Measurements from ENCODE around the gene TGM2.

The TGM2 gene

GRCh38 chr20:38148328-38149102, 16.6 kb downstream of the TGM2 start:
- DNase-seq, result no peak
- Histone ChIP-seq H2BK120ac (ENCODE audit: low read depth, low read length) (no peak overlapping the region), H3K27me3 (ENCODE audit: insufficient read depth, low read length, poor library complexity) (no peaks in the 10 kb centered on the region), H4K8ac (ENCODE audit: low read depth, low read length) (no peak overlapping the region), H3K36me3 (ENCODE audit: control insufficient read depth, insufficient read depth, low read length) (no peaks in the 10 kb centered on the region), H3K23ac (ENCODE audit: low read length) (no peak overlapping the region), H3K27ac (ENCODE audit: low read depth, low read length) (no peak overlapping the region), H3K56ac (ENCODE audit: low read length) (no peak overlapping the region), H2BK5ac (ENCODE audit: low read length) (no peak overlapping the region), H3K79me1 (ENCODE audit: low read length) (no peaks in the 10 kb centered on the region), H4K5ac (ENCODE audit: low read length) (no peak overlapping the region), H2AK5ac (ENCODE audit: low read length) (no peak overlapping the region), H3K79me2 (ENCODE audit: control insufficient read depth, insufficient read depth, low read length) (no peaks in the 10 kb centered on the region), H3K4ac (ENCODE audit: low read depth, low read length) (no peak overlapping the region), H3K4me1 (ENCODE audit: control insufficient read depth, low read depth, low read length) (no peaks in the 10 kb centered on the region), H3K18ac (ENCODE audit: low read length) (no peak overlapping the region), H3K4me3 (ENCODE audit: low read length) (no peak overlapping the region), H3K9ac (ENCODE audit: low read length) (no peak overlapping the region), H3K4me2 (ENCODE audit: low read length) (no peak overlapping the region), H2BK15ac (replicated peaks; ENCODE audit: low read depth) (no peak overlapping the region)
- WGBS (ENCODE audit: extremely low coverage, insufficient coverage, low lambda C conversion rate), result no CpG with 5 or more reads among the region's 9 CpGs

- Histone ChIP-seq H3K4me2 (ENCODE audit: low read length) (no peak overlapping the region), H4K8ac (ENCODE audit: low read depth, low read length) (no peak overlapping the region), H3K4me3 (ENCODE audit: low read length) (no peak overlapping the region), H3K4me1 (ENCODE audit: control insufficient read depth, low read depth, low read length) (no peaks in the 10 kb centered on the region), H3K27me3 (ENCODE audit: insufficient read depth, low read length, poor library complexity) (no peaks in the 10 kb centered on the region), H3K36me3 (ENCODE audit: control insufficient read depth, insufficient read depth, low read length) (no peaks in the 10 kb centered on the region), H3K27ac (ENCODE audit: low read depth, low read length) (no peak overlapping the region), H2AK5ac (ENCODE audit: low read length) (no peak overlapping the region), H3K18ac (ENCODE audit: low read length) (no peak overlapping the region), H4K5ac (ENCODE audit: low read length) (no peak overlapping the region), H2BK120ac (ENCODE audit: low read depth, low read length) (no peak overlapping the region), H3K23ac (ENCODE audit: low read length) (no peak overlapping the region), H3K79me2 (ENCODE audit: control insufficient read depth, insufficient read depth, low read length) (no peaks in the 10 kb centered on the region), H3K56ac (ENCODE audit: low read length) (no peak overlapping the region), H3K79me1 (ENCODE audit: low read length) (no peaks in the 10 kb centered on the region), H2BK5ac (ENCODE audit: low read length) (no peak overlapping the region), H3K4ac (ENCODE audit: low read depth, low read length) (no peak overlapping the region), H2BK15ac (replicated peaks; ENCODE audit: low read depth) (no peak overlapping the region), H3K9ac (ENCODE audit: low read length) (no peak overlapping the region)
- DNase-seq, result no peak
- WGBS (ENCODE audit: extremely low coverage, insufficient coverage, low lambda C conversion rate), result no CpG with 5 or more reads among the region's 14 CpGs
Measured at GRCh38 chr20:38147751-38148150, 17.3 kb downstream of the TGM2 start.

GRCh38 chr20:38147163-38147562, 17.9 kb downstream of the TGM2 start:
- Histone ChIP-seq H3K9ac (ENCODE audit: low read length) (no peak overlapping the region), H3K36me3 (ENCODE audit: control insufficient read depth, insufficient read depth, low read length) (no peaks in the 10 kb centered on the region), H3K4me2 (ENCODE audit: low read length) (no peak overlapping the region), H3K27ac (ENCODE audit: low read depth, low read length) (no peak overlapping the region), H2BK120ac (ENCODE audit: low read depth, low read length) (no peak overlapping the region), H3K18ac (ENCODE audit: low read length) (no peak overlapping the region), H3K79me1 (ENCODE audit: low read length) (no peaks in the 10 kb centered on the region), H3K23ac (ENCODE audit: low read length) (peak overlapping the region; percentile 29), H3K79me2 (ENCODE audit: control insufficient read depth, insufficient read depth, low read length) (no peaks in the 10 kb centered on the region), H3K27me3 (ENCODE audit: insufficient read depth, low read length, poor library complexity) (no peaks in the 10 kb centered on the region), H4K5ac (ENCODE audit: low read length) (no peak overlapping the region), H3K56ac (ENCODE audit: low read length) (no peak overlapping the region), H3K4me1 (ENCODE audit: control insufficient read depth, low read depth, low read length) (no peaks in the 10 kb centered on the region), H2BK15ac (replicated peaks; ENCODE audit: low read depth) (no peak overlapping the region), H3K4me3 (ENCODE audit: low read length) (no peak overlapping the region), H4K8ac (ENCODE audit: low read depth, low read length) (no peak overlapping the region), H2AK5ac (ENCODE audit: low read length) (no peak overlapping the region), H2BK5ac (ENCODE audit: low read length) (no peak overlapping the region), H3K4ac (ENCODE audit: low read depth, low read length) (no peak overlapping the region)
- WGBS (ENCODE audit: extremely low coverage, insufficient coverage, low lambda C conversion rate), result no CpG with 5 or more reads among the region's 9 CpGs
- DNase-seq, result no peak

- no peak overlapping the region for H2AK5ac ChIP-seq (ENCODE audit: low read length)
- no peak overlapping the region for H3K56ac ChIP-seq (ENCODE audit: low read length)
- no peaks in the 10 kb centered on the region for H3K79me2 ChIP-seq (ENCODE audit: control insufficient read depth, insufficient read depth, low read length)
- no peak overlapping the region for H3K23ac ChIP-seq (ENCODE audit: low read length)
- H3K18ac ChIP-seq (ENCODE audit: low read length), result no peak overlapping the region
- no CpG with 5 or more reads among the region's 20 CpGs for WGBS (ENCODE audit: extremely low coverage, insufficient coverage, low lambda C conversion rate)
- H4K5ac ChIP-seq (ENCODE audit: low read length), result no peak overlapping the region
- no peaks in the 10 kb centered on the region for H3K36me3 ChIP-seq (ENCODE audit: control insufficient read depth, insufficient read depth, low read length)
- H4K8ac ChIP-seq (ENCODE audit: low read depth, low read length), result no peak overlapping the region
- no peak overlapping the region for H3K4me2 ChIP-seq (ENCODE audit: low read length)
- no peaks in the 10 kb centered on the region for H3K4me1 ChIP-seq (ENCODE audit: control insufficient read depth, low read depth, low read length)
- H3K4ac ChIP-seq (ENCODE audit: low read depth, low read length), result no peak overlapping the region
- no peak overlapping the region for H2BK15ac ChIP-seq (replicated peaks; ENCODE audit: low read depth)
- DNase-seq, result no peak
- H3K27ac ChIP-seq (ENCODE audit: low read depth, low read length), result no peak overlapping the region
- no peak overlapping the region for H3K4me3 ChIP-seq (ENCODE audit: low read length)
- H3K27me3 ChIP-seq (ENCODE audit: insufficient read depth, low read length, poor library complexity), result no peaks in the 10 kb centered on the region
- H2BK120ac ChIP-seq (ENCODE audit: low read depth, low read length), result no peak overlapping the region
- H3K9ac ChIP-seq (ENCODE audit: low read length), result no peak overlapping the region
- no peaks in the 10 kb centered on the region for H3K79me1 ChIP-seq (ENCODE audit: low read length)
- no peak overlapping the region for H2BK5ac ChIP-seq (ENCODE audit: low read length)
Measured at GRCh38 chr20:38146628-38147027, 18.4 kb downstream of the TGM2 start.

- no peak overlapping the region for H2BK15ac ChIP-seq (replicated peaks; ENCODE audit: low read depth)
- no peaks in the 10 kb centered on the region for H3K79me1 ChIP-seq (ENCODE audit: low read length)
- no peak overlapping the region for H3K23ac ChIP-seq (ENCODE audit: low read length)
- H3K79me2 ChIP-seq (ENCODE audit: control insufficient read depth, insufficient read depth, low read length), result no peaks in the 10 kb centered on the region
- H4K8ac ChIP-seq (ENCODE audit: low read depth, low read length), result no peak overlapping the region
- no peak overlapping the region for H2BK5ac ChIP-seq (ENCODE audit: low read length)
- DNase-seq, result no peak
- no peaks in the 10 kb centered on the region for H3K4me1 ChIP-seq (ENCODE audit: control insufficient read depth, low read depth, low read length)
- WGBS (ENCODE audit: extremely low coverage, insufficient coverage, low lambda C conversion rate), result no CpG with 5 or more reads among the region's 4 CpGs
- H2AK5ac ChIP-seq (ENCODE audit: low read length), result no peak overlapping the region
- no peaks in the 10 kb centered on the region for H3K36me3 ChIP-seq (ENCODE audit: control insufficient read depth, insufficient read depth, low read length)
- no peak overlapping the region for H2BK120ac ChIP-seq (ENCODE audit: low read depth, low read length)
- H3K18ac ChIP-seq (ENCODE audit: low read length), result no peak overlapping the region
- no peak overlapping the region for H3K4me3 ChIP-seq (ENCODE audit: low read length)
- no peak overlapping the region for H3K27ac ChIP-seq (ENCODE audit: low read depth, low read length)
- no peak overlapping the region for H3K9ac ChIP-seq (ENCODE audit: low read length)
- H3K4ac ChIP-seq (ENCODE audit: low read depth, low read length), result no peak overlapping the region
- no peak overlapping the region for H3K4me2 ChIP-seq (ENCODE audit: low read length)
- no peaks in the 10 kb centered on the region for H3K27me3 ChIP-seq (ENCODE audit: insufficient read depth, low read length, poor library complexity)
- no peak overlapping the region for H4K5ac ChIP-seq (ENCODE audit: low read length)
- no peak overlapping the region for H3K56ac ChIP-seq (ENCODE audit: low read length)
Measured at GRCh38 chr20:38146156-38146555, 18.9 kb downstream of the TGM2 start.

- H3K27me3 ChIP-seq (ENCODE audit: insufficient read depth, low read length, poor library complexity), result no peaks in the 10 kb centered on the region
- no peak overlapping the region for H3K9ac ChIP-seq (ENCODE audit: low read length)
- no peak overlapping the region for H3K4me3 ChIP-seq (ENCODE audit: low read length)
- H3K4ac ChIP-seq (ENCODE audit: low read depth, low read length), result no peak overlapping the region
- H2BK15ac ChIP-seq (replicated peaks; ENCODE audit: low read depth), result no peak overlapping the region
- no CpG with 5 or more reads among the region's 4 CpGs for WGBS (ENCODE audit: extremely low coverage, insufficient coverage, low lambda C conversion rate)
- H3K4me1 ChIP-seq (ENCODE audit: control insufficient read depth, low read depth, low read length), result no peaks in the 10 kb centered on the region
- no peaks in the 10 kb centered on the region for H3K79me1 ChIP-seq (ENCODE audit: low read length)
- no peak overlapping the region for H3K23ac ChIP-seq (ENCODE audit: low read length)
- no peak overlapping the region for H3K56ac ChIP-seq (ENCODE audit: low read length)
- no peak overlapping the region for H2BK5ac ChIP-seq (ENCODE audit: low read length)
- no peak for DNase-seq
- no peak overlapping the region for H2BK120ac ChIP-seq (ENCODE audit: low read depth, low read length)
- H3K36me3 ChIP-seq (ENCODE audit: control insufficient read depth, insufficient read depth, low read length), result no peaks in the 10 kb centered on the region
- H3K4me2 ChIP-seq (ENCODE audit: low read length), result no peak overlapping the region
- H3K79me2 ChIP-seq (ENCODE audit: control insufficient read depth, insufficient read depth, low read length), result no peaks in the 10 kb centered on the region
- H3K18ac ChIP-seq (ENCODE audit: low read length), result no peak overlapping the region
- H4K5ac ChIP-seq (ENCODE audit: low read length), result no peak overlapping the region
- no peak overlapping the region for H2AK5ac ChIP-seq (ENCODE audit: low read length)
- no peak overlapping the region for H3K27ac ChIP-seq (ENCODE audit: low read depth, low read length)
- H4K8ac ChIP-seq (ENCODE audit: low read depth, low read length), result no peak overlapping the region
Measured at GRCh38 chr20:38145729-38146075, 19.4 kb downstream of the TGM2 start.

All from mesendoderm (in vitro differentiated cells).